OCI-LY1 (cell line): ENCODE results near the gene TRAF6.

ENCODE experiments used
- EZH2 ChIP-seq: fragments of 200-600 bp; sonication (generic), shearing (Covaris generic); IDR thresholded peaks from 2 replicates; pipeline ENCODE4 v1.8.0; 2017; ENCODE audit warnings: borderline replicate concordance, mixed run types, mild to moderate bottlenecking, antibody characterized with exemption, low read length, moderate library complexity, mixed read lengths
- TF ChIP-seq, protein P1 (sequence below): fragments of 200-600 bp; sonication (generic), shearing (Covaris generic); IDR thresholded peaks from 2 replicates; pipeline ENCODE4 v1.5.1; 2017; ENCODE audit warnings: mild to moderate bottlenecking, antibody characterized with exemption, low read length, moderate library complexity, mixed read lengths

DNA sequence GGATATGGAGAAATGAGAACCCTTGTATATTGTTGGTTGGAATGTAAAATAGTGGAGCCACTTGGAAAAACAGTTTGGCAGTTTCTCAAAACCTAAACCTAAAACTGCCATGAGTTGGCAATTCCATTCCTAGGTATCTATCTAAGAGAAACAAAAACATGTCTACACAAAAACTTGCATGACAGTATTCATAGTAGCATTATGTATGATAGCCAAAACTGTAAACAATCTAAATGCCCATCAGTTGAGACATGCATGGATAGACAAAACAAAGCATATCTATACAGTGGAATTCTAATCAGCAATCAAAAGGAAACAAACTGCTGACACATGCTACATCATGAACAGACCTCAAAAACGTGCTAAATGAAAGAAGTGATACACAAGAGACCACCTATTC is 34.9 kb downstream of the TRAF6 start:
- TF ChIP-seq, protein P1, sequence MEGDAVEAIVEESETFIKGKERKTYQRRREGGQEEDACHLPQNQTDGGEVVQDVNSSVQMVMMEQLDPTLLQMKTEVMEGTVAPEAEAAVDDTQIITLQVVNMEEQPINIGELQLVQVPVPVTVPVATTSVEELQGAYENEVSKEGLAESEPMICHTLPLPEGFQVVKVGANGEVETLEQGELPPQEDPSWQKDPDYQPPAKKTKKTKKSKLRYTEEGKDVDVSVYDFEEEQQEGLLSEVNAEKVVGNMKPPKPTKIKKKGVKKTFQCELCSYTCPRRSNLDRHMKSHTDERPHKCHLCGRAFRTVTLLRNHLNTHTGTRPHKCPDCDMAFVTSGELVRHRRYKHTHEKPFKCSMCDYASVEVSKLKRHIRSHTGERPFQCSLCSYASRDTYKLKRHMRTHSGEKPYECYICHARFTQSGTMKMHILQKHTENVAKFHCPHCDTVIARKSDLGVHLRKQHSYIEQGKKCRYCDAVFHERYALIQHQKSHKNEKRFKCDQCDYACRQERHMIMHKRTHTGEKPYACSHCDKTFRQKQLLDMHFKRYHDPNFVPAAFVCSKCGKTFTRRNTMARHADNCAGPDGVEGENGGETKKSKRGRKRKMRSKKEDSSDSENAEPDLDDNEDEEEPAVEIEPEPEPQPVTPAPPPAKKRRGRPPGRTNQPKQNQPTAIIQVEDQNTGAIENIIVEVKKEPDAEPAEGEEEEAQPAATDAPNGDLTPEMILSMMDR: no peak
- TF ChIP-seq EZH2: no peak
